NCI-H1092 (cell line): Measurements from ENCODE around the gene COG5.

ENCODE experiments used
- DNase-seq: peaks from one replicate; lab custom pipeline; 2025; lab: John Stamatoyannopoulos, UW

The COG5 gene

DNA sequence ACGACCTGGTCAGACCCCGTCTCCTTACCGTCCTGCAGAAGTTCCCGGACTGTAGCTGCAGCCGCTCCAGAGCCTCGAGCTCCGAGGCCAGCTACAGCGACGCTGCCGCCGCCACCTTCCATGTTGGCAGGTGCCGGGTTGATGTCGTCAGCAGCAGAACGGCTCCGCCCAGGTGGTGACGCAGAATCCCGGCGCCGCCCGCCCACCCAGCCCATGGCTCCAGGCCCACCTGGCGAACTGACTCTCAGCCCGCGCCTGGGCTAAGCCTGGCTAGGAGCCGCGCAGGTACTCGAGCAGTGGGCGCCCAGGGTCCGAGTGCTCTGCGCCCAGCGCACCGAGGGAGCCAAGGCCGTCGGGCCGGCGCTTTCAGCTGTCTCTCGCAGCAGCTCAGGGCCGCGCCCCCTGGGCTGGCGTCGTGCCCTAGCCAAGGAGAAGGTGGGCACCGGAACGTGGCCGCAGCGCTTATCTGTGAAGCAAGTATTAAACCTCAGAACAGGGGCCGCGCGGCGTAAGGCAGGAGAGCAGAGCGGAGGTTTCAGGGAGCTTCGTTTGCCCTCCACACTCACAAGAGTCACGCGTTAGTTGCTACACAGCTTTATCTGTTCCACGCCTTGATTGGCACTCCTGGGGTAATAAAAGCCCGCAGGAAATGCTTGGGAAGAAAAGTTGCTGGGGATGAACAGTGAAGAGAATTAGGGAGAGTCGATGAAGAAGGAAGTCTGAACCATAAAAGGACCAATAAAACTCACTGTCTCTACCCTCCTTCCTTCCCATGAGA lies at the start of gene COG5, which contains the start of gene DUS4L:
Gene COG5 (minus strand): TSS at position 146 of the 778 bp plus-strand sequence. CDS start 24 bp downstream, at position 122.
Gene DUS4L (plus strand): TSS at position 197 of the 778 bp plus-strand sequence. CDS start 3,100 bp downstream, outside the sequence.
- peak; percentile 83 for DNase-seq

DNA sequence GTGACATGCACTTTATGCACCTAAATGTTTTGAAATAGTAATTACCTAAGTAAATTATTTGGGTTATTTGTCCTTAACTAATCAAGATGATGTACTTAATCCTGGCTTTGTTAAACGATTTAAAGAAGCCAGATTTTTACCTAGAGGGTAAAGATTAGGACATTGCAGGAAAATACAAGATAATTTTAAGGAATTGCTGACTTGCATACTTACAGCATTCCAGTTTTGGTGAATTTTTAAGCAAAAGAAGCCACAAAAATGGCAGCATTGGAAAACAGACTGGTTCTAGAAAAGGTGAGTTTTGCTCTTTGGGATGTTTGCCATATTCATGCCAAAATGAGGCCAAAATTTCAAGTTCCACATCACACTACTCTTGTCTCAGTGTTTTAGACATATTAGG lies 49.7 kb upstream of the COG5 start:
- no peak for DNase-seq

DNA sequence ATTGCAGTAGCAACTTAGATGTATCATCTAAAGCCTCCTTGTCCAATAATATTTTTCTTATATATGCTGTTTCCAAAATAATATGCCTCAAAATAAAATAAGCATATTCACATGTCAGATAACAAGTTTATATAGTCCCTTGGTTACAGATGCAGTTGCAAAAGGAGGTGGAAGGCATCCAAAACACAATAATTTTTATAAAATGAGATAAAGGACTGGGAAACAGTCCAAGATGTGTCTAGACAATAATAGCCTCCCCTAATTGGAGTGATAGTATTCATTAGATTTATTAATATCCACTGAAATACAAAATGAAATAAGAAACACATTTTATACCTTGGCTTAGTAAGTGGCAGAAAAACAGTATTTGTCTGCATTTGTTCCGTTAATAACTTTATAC lies 46.6 kb upstream of the COG5 start:
- no peak for DNase-seq

DNA sequence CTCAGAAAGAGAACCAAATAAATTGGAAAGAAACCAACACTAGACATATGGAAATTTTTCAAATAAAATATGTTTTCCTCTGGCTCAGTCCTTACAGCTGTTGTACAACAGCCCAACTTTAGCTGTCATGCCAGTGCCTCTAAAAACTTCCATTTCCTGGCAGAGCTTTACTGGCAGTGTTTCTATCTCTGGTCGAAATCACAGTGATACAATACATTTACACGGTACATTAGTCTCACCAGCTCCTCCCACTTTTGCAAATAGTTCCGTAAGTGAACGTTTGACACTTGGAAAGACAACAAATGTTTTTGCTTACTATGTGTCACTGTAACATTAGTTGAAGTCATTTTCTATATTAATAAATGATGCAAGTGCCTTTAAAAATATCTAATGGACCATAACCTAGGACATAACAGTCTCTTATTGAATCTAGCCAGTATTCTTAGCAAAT lies 46.1 kb upstream of the COG5 start:
- DNase-seq = no peak

DNA sequence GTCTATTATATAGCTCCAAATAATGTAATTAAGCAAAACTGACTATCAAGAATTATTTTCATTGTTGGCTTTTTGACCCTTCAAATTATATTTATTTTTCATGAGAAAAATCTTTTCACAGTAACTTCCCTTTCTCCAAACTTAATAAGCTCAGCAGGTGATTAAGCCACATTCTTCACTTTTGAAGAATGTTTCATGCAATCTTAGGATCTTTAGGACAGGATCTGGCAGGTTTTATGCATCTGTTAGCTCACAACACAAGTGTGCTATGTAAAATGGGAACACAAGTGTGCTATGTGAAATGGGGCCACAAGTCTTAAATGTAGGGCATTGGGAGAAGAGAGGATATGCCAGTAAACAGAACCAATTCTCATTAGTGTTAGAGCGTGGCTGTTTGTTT lies 42.6 kb upstream of the COG5 start:
- DNase-seq = no peak

DNA sequence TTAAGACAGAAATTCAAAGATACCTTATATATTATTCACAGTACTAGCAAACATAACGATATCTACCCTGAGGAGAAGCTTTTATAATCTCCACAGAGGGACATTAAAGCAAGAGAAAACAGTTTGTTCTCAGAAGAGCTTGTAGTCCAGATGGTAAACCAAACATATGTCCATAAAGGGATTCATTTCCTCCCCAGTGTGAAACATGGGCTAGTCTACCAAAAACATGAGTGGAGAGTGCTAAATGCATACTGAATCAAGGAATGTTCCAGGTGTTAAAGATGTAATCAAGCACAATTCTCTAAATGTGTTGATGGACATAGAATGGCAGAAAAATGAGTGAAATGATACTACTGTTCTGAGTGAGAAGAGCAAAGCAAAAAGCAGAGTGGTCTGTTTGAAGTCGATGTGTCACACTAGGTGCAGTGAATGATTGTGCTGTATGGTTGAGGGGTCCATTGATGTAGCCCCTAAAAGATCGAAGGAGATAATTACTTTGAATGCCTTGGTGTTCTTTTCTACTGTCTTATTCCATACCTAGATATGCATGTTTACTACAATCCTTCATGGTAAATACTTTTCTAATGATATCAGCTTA lies 41.6 kb upstream of the COG5 start:
- DNase-seq = no peak

DNA sequence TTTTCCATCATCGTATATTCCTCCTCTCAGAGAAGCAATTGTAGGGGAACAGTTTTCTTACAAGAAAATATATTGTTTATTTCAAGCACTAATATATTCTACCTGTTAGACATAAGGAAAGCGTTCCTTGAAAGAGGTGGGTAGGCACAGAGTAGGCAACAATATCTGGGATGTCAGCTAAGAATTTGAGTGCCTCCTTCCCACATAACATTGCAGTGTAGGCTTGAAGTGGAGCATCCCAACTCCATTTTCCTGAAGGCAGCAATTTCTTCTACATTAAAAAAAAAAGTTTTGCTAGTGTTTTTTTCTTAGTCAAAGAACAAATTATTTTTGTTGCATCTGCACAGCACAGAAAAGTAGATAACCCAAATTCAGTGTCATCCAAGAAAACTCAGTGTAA lies 37.1 kb upstream of the COG5 start:
- DNase-seq = no peak

DNA sequence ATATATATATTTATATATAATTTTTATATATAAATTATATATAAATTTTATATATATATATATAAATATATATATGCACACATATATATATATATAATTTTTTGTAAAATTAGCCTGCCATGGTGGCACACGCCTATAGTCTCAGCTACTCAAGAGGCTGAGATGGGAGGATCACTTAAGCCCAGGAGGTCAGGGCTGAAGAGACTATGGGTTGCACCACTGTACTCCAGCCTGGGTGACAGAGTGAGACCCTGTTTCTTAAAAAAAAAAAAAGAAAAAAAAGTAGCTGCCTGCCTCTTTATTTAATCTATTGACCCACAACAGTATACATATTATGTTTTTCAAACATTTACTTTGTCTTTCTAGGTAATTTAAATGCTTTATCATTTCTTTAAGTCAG lies 35.5 kb upstream of the COG5 start:
- DNase-seq = no peak

DNA sequence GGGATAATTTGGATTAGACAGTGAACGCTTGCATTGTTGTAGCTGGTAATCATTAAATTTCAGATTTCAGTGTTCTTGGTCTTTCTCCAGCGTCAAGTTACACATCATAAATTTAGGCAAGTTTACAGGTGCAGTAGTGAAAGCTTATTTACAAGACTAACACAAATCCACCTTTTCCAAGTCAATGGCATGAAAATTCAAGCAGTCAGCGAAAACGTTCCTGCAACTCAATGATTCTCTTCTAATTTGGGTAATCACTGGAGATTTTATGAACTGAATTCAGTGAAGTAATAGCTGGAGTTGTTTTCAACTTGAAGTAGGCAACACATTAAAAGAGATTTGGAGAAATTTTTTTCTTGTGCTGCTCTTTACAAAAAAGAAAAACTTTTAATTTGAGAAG lies 34.2 kb upstream of the COG5 start:
- no peak for DNase-seq

DNA sequence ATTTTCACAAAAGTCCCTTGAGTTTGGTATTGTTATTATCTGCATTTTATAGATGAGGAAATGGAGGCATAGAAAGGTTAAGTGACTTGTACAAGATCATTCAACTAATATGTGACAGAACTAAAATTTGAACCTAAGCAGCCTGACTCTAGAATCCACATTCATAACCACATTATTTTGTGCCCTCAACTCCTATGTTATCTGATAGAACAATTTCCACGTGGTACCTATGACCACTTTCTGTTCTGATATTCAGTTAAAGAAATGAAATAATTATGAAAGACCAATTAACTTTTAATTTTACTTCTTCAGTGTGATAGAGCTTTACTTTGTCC lies 33.8 kb upstream of the COG5 start:
- DNase-seq = no peak

DNA sequence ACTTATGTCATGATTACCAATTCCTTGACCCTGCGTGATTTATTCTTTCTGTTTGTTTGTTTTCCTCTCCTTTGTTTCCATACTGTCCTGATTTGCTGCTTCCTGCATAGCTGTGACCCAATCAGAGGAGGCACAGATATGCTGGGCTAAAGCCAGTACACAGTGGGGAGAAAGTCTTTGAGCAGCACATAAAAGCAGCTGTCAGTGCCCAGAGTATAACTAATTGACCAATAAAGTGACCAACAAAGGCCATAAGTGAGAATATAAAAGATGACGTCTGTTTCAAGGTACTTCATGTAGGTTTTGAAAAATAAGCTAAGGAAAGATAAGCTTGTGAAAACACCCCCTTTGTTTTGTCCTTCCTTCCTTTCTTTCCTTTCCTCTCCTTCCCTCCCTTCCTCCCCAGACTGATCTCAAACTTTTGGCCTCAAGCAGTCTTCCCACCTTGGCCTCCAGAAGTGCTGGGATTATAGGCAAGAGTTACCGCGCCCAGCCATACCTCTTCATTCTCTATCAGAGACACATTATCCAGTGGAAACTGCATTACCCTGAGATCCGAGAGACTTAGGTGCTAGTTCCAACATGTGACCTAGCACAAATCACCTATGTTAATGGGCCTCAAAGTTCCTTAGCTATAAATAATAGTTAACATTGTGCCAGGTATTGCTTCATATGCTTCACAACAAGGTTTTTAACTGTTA lies 33.3 kb upstream of the COG5 start:
- no peak for DNase-seq

DNA sequence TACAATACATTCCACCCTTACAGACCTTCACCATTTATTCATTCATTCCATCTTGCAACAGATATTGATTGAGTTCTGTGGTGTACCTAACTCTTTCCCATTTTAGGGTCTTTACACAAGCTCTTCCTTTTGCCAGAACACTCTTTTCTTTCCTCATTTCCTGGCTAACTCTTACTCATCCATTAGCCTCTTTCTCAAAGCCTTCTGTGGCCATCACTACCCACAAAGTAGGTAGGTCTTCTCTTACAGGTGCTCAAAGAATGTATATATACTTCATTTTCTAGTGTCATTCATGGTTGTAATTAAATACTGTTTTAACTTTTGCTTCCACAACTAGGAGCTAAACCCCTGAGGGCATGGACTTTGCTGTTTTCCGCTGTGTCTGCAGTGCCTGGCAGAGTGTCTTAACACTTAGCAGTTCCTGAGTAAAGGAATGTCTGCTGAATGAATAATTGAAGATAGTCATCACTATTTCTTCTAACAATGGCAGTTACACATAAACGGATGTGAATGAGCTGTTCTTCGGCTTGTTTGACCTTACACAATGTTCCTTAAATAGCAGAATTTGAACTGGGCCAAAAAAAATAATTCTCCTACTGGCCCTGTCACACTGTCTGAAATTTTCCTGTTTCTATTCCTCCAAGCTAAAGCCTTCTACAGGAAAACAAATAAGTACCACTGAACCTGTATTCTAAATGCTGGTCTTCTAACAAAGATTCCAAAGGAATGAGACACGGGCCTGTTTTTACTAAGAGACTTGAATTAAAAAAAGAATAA lies 31.4 kb upstream of the COG5 start:
- no peak for DNase-seq

DNA sequence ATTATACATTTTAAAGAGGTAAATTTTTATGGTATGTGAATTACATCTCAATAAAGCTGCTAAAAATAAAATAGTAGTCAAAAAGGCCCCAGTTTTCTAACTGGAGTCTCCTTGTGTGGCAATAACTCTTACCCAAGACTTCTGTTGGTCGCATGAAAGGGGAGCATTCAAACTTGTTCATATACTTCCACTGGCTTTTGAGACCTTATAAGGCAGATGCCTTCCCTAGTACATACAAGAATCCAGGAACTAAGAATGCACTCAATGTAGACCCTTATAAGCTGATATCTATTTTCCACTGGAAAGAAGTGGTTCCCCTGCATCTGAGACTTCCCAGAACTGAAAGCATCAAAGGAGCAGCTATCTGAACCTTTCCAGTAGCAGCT lies 29.3 kb upstream of the COG5 start:
- no peak for DNase-seq

DNA sequence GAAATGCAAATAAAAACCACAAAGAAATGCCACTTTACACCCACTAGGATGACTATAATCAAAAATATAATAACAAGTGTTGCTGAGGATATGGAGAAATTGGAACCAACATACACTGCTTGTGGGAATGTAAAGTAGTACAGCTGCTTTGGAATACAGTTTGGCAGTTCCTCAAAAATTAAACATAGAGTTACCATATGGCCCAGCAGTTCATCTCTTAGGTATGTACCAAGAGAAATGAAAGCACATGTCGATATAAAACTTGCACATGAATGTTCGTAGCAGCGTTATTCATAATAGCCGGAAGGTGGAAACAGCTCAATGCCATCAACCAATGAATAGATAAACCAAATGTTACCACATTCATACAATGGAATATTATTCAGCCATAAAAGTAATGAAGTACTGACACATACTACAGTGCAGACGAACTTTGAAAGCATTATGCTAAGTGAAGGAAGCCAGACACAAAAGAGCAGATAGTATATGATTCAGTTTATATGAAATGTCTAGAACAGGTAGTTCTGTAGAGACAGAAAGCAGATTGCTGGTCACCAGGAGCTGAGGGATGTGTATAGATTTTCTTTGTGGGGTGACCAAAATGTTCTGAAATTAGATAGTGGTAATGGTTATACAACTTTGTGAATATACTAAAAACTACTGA lies 28.8 kb upstream of the COG5 start:
- no peak for DNase-seq

DNA sequence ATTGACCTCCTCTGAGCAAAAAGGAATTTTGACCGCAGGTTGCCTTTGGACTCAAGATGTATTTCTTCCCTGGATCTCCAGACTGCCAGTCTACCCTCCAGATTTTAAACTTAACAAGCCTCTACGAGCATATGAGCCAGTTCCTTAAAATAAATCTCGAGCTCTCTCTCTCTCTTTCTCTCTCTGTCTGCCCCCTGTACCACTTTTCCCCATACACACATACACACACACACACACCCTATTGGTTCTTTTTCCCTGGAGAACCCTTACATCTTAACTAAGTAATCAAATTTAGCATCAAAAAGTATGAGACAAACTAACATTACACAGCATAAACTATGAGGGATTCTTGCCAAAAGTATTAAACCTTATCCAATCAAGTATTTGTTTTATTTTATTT lies 27.7 kb upstream of the COG5 start:
- DNase-seq = no peak

DNA sequence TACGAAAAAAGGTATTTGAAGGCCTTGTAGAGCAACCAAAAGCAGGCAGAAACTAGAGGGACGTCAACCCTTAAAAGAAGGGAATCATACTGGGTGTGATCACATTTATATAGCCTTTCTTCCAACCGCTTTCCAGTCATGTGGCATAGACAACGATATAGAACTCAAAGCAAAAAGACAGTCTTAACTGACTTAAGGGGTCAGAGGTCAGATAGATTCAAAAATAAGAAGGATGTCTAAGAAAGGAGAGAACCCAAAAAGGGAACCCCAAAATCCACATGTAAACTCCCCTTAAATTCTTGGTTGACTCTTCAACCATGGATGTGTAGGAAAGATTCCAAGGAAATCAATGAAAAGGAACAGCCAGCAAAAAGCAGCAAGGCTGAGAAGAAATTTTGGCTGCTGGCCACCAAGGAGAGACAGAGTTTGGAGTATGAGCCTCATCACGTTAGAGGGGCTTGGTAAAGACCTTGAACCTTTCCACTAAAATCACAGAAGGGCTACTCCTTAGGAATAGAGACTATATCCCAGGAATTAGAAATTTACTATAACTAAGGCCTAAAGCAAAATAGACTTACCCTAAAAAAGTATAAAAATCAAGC lies 24.9 kb upstream of the COG5 start:
- DNase-seq = no peak

DNA sequence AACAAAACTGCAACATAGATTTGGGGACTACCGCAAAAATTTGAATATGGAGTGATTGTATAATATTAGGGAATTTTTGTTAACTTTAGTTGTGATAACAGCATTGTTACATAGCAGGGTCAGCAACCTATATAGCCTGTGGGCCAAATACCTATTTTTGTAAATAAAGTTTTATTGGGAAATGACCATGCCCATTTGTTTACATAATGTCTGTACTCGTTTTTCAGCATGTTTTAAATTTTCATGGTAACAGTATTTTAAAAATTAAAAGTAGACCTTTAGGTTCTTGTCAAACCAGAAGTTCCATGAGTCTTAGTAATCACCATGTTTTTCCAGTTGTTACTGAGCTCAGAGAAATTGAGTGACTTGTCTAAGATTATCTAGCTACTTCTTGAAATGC lies 21.0 kb upstream of the COG5 start:
- no peak for DNase-seq

DNA sequence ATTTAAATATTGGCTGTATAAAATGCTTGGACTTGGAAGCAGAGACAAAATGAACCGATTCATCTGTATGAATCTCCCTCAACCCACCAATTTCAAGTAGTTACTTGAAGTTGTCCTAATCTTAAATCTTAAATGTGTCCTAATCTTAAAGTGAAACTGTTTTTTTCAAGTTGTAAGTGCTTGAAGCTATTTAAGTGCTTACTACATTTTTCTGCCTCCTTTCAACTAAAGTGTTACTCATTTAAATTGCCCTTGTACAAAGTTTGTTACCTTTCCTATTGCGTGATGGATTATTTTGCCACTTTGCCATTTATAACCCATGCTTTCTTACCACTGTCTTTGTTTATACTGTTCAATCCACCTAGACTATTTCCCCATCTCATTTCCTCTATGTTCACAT lies 19.2 kb upstream of the COG5 start:
- DNase-seq = no peak

DNA sequence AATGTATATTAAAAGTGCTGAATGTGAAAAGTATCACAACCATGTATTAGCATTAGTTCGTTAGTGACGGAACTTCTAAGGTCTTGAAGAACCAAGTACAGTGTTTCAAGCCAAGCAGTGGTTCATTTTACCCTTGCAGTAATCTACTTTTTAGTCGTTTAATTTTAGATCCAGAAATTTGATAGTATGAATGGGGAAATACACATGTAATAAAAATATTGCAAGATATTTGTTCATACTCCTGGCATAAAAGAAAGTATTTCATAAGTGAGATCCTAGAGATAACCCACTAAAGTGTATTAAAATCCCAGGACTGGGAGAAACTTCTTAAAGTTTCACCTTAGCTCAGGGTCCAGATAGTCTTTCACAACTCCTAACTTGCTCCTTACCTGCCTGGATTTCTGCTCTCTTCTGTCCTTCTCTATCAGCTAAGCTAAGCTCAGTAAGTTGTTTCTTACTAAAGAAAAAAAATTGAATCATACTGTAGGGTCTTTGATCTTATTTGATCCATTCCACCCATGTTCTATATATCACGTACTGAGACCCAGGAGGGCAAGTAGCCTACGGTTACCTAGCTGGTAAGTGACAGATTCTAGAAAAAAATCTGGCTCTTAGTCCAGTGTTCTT lies 17.8 kb upstream of the COG5 start:
- no peak for DNase-seq

DNA sequence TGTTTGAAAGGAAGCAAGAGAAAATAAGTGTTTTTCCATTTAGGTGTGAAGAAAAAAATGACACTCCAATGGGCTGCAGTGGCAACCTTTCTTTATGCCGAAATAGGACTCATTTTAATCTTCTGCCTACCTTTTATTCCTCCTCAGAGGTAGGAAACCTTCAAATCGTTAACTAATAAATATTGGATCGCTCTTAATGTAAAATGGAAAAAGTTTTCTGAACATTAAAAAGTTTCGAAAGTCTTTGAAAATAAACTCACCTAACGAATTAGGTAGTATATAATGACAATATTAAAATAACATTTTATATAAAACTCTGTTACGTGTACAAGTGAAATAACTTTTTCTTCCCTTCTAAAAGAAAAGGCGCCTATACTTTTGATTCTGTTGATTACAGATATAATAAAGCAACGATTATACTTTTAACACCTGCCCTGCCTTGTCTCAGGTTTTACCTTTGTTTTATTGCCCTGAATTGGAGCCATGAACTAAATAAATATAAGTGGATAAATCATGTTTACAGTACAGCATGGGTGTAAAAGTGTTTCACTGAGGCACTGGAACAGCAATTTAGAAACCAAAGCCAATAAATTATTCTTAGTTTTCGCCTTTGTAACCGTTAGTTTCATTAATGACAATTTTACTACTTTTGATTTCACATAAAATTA lies 17.1 kb upstream of the COG5 start:
- DNase-seq = no peak
